Thymus (tissue), 11 donors: ENCODE data around the gene INTS1. TPM values are rescaled to one million over a fixed set of nuclear protein-coding genes. Genes with fewer than 3 reads are reported as not detected.

ENCODE experiments used
- DNase-seq, 9 donors: peaks; one replicate each; pipeline ENCODE4 v3.0.0-alpha.2; 2013; ENCODE audit warnings: low spot score in 9 of 9, low read depth in 6 of 9, missing footprints in 1 of 9
- H3K27ac ChIP-seq, 2 donors: one replicate each; pipeline ENCODE4 v1.5.1; 2013; ENCODE audit warnings: control low read depth in 1 of 2, low read depth in 1 of 2, low read length in 1 of 2, mild to moderate bottlenecking in 1 of 2, moderate library complexity in 1 of 2
- H3K27me3 ChIP-seq, 2 donors: one replicate each; pipeline ENCODE4 v1.5.1; 2013; ENCODE audit warnings: low read length in 1 of 2; ENCODE audit not compliant: control insufficient read depth in 2 of 2, insufficient read depth in 1 of 2
- H3K36me3 ChIP-seq, 2 donors: one replicate each; pipeline ENCODE4 v1.5.1; 2013; ENCODE audit warnings: low read length in 1 of 2, mild to moderate bottlenecking in 1 of 2, moderate library complexity in 1 of 2; ENCODE audit not compliant: control insufficient read depth in 2 of 2, insufficient read depth in 2 of 2
- H3K4me1 ChIP-seq, 2 donors: one replicate each; pipeline ENCODE4 v1.5.1; 2013; ENCODE audit warnings: low read length in 2 of 2; ENCODE audit not compliant: control insufficient read depth in 2 of 2, insufficient read depth in 2 of 2
- H3K4me3 ChIP-seq, 2 donors: one replicate each; pipeline ENCODE4 v1.5.1; 2013; ENCODE audit warnings: low read length in 2 of 2, control low read depth in 1 of 2, mild to moderate bottlenecking in 1 of 2
- H3K9me3 ChIP-seq, 2 donors: one replicate each; pipeline ENCODE4 v1.5.1; 2013; ENCODE audit warnings: low read length in 1 of 2, mild to moderate bottlenecking in 1 of 2; ENCODE audit not compliant: control insufficient read depth in 2 of 2, insufficient read depth in 1 of 2
- WGBS: extraction: QIAGEN DNeasy Blood & Tissue Kit; methylation state at CpG from one replicate; pipeline ENCODE4 v1.1.7; 2013; 5-methylcytosine and 5-hydroxymethylcytosine counted together
- polyA plus RNA-seq: library from polyadenylated mRNA; stranded (reverse); fragments of 200-250 nt; gene quantifications from one replicate; pipeline ENCODE4 v1.2.3, GENCODE V29; 2013
- total RNA-seq: library from RNA; stranded (reverse); fragments of 120-200 nt; gene quantifications from one replicate; pipeline ENCODE4 v1.2.4, GENCODE V29; 2013
- donor health status: healthy.

The INTS1 gene
- total and polyA plus RNA-seq, 2 donors = 19.6 to 287 TPM

- H3K4me3 ChIP-seq = no peak overlapping the region
- no peak overlapping the region for H3K27ac ChIP-seq
- H3K27me3 ChIP-seq = no peaks in the 10 kb centered on the region
- H3K9me3 ChIP-seq = no peaks in the 10 kb centered on the region
- no peak for DNase-seq
- no peaks in the 10 kb centered on the region for H3K4me1 ChIP-seq
- 98% methylated on average over 27 of the region's 27 CpGs for WGBS
- peaks cover 87 to 96% of the 10 kb centered on the region in 2 donors for H3K36me3 ChIP-seq
These were observed 9.2 kb downstream of the INTS1 start for GRCh38 chr7:1494866-1495563.

GRCh38 chr7:1494447-1494846 is 9.7 kb downstream of the INTS1 start:
- H3K36me3 ChIP-seq = peaks cover 87 to 96% of the 10 kb centered on the region in 2 donors
- no peak overlapping the region for H3K27ac ChIP-seq
- no peaks in the 10 kb centered on the region for H3K4me1 ChIP-seq
- H3K4me3 ChIP-seq = no peak overlapping the region
- no peaks in the 10 kb centered on the region for H3K27me3 ChIP-seq
- WGBS = 96% methylated on average over 25 of the region's 25 CpGs
- DNase-seq = no peak
- H3K9me3 ChIP-seq = no peaks in the 10 kb centered on the region

- 97% methylated on average over 26 of the region's 26 CpGs for WGBS
- no peaks in the 10 kb centered on the region for H3K9me3 ChIP-seq
- H3K4me3 ChIP-seq = no peak overlapping the region
- H3K36me3 ChIP-seq = peaks cover 89 to 96% of the 10 kb centered on the region in 2 donors
- H3K27ac ChIP-seq = no peak overlapping the region
- no peaks in the 10 kb centered on the region for H3K4me1 ChIP-seq
- no peak for DNase-seq
- no peaks in the 10 kb centered on the region for H3K27me3 ChIP-seq
These were observed 10.6 kb downstream of the INTS1 start for GRCh38 chr7:1493571-1493970.

- H3K36me3 ChIP-seq = peaks cover 90 to 96% of the 10 kb centered on the region in 2 donors
- no peaks in the 10 kb centered on the region for H3K4me1 ChIP-seq
- 97% methylated on average over 20 of the region's 20 CpGs for WGBS
- DNase-seq = no peak
- no peaks in the 10 kb centered on the region for H3K27me3 ChIP-seq
- no peak overlapping the region for H3K27ac ChIP-seq
- H3K4me3 ChIP-seq = no peak overlapping the region
- no peaks in the 10 kb centered on the region for H3K9me3 ChIP-seq
These were observed 11.1 kb downstream of the INTS1 start for GRCh38 chr7:1493129-1493528.

DNA sequence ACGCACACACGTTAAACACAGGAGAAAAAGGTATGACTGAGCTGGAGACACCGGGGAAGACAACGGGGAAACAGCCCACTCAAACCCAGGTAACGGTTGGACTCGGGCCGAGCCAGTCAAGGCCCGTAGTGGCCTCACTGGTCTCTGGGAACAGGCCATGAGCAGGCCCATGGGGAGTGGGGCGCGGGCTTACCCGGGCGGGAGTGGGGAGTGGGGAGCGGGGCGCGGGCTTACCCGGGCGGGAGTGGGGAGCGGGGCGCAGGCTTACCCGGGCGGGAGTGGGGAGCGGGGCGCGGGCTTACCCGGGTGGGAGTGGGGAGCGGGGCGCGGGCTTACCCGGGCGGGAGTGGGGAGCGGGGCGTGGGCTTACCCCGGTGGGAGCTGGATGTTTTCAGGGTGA is 11.5 kb downstream of the INTS1 start:
- peaks cover 90 to 96% of the 10 kb centered on the region in 2 donors for H3K36me3 ChIP-seq
- no peaks in the 10 kb centered on the region for H3K27me3 ChIP-seq
- no peak overlapping the region for H3K4me3 ChIP-seq
- no peak for DNase-seq
- H3K27ac ChIP-seq = no peak overlapping the region
- no peaks in the 10 kb centered on the region for H3K4me1 ChIP-seq
- 93% methylated on average over 33 of the region's 33 CpGs for WGBS
- no peaks in the 10 kb centered on the region for H3K9me3 ChIP-seq

DNA sequence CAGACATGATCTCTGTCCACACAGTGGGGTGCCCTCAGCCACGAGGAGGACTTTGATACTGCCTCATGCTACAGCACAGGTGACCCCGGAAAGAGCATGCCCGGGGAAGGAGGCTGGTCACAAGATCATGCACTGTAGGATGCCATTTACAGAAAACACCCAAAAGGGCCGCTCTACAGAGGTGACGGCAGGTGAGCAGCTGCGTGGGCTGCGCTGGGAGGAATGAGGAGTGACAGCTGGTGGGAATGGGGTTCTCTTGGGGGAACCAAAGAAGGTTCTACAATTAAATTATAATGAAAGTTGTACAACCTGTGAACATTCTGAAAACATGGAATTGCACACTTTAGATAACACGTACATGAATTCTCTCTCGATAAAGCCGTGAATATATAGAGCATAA is 12.0 kb downstream of the INTS1 start:
- no peaks in the 10 kb centered on the region for H3K4me1 ChIP-seq
- no peak overlapping the region for H3K4me3 ChIP-seq
- 97% methylated on average over 10 of the region's 10 CpGs for WGBS
- DNase-seq = no peak
- no peaks in the 10 kb centered on the region for H3K27me3 ChIP-seq
- peaks cover 90 to 97% of the 10 kb centered on the region in 2 donors for H3K36me3 ChIP-seq
- H3K27ac ChIP-seq = no peak overlapping the region
- no peaks in the 10 kb centered on the region for H3K9me3 ChIP-seq

- peaks cover 90 to 97% of the 10 kb centered on the region in 2 donors for H3K36me3 ChIP-seq
- no peak for DNase-seq
- no peak overlapping the region for H3K27ac ChIP-seq
- H3K4me3 ChIP-seq = no peak overlapping the region
- H3K9me3 ChIP-seq = no peaks in the 10 kb centered on the region
- no peaks in the 10 kb centered on the region for H3K4me1 ChIP-seq
- 98% methylated on average over 19 of the region's 19 CpGs for WGBS
- H3K27me3 ChIP-seq = no peaks in the 10 kb centered on the region
These were observed 13.4 kb downstream of the INTS1 start for GRCh38 chr7:1490837-1491236.

GRCh38 chr7:1489336-1489735 is 14.9 kb downstream of the INTS1 start:
- H3K27ac ChIP-seq = no peak overlapping the region
- 99% methylated on average over 18 of the region's 18 CpGs for WGBS
- no peak for DNase-seq

DNA sequence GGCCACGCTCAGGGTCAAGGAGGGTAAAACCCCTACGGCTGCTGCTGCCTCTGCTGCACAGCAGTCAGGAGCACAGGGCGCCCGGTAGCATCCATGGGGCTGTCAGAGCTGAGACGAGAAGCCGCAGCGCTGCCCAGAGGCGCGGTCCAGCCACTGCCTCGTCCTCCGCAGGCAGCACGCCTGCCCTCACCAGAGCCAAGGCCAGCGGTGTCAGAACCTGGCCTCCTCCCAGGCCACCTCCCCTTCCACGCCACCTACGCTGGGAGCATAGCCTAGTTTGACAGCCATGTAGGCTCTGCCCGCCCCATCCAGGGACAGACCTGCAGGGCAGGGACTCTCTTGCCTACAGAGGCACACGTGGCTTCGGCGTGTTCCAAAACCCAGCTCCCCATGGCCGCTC is 16.2 kb downstream of the INTS1 start:
- no peaks in the 10 kb centered on the region for H3K9me3 ChIP-seq
- DNase-seq = no peak
- WGBS = 93% methylated on average over 20 of the region's 20 CpGs

More at GRCh38 chr7:1489336-1489735, 14.9 kb downstream of the INTS1 start:
- peaks cover 90 to 97% of the 10 kb centered on the region in 2 donors for H3K36me3 ChIP-seq
- H3K4me3 ChIP-seq = no peak overlapping the region
- H3K9me3 ChIP-seq = no peaks in the 10 kb centered on the region
- no peaks in the 10 kb centered on the region for H3K4me1 ChIP-seq
- no peaks in the 10 kb centered on the region for H3K27me3 ChIP-seq

More for the DNA sequence above, 16.2 kb downstream of the INTS1 start:
- H3K27me3 ChIP-seq = no peaks in the 10 kb centered on the region
- peaks cover 90 to 97% of the 10 kb centered on the region in 2 donors for H3K36me3 ChIP-seq
- H3K4me3 ChIP-seq = no peak overlapping the region
- H3K4me1 ChIP-seq = no peaks in the 10 kb centered on the region
- H3K27ac ChIP-seq = no peak overlapping the region
